ENCODE data around the gene HLA-DQB1.
"Not testable (repeated sequence)": the region's sequence is repeated elsewhere in the genome, so short reads cannot be mapped to it uniquely, and the experiment has no call there.

Gene HLA-DQB1

GRCh38 chr6:32666420-32667300 is at the start of gene HLA-DQB1:
Gene HLA-DQB1, minus strand, starts transcription at chr6:32666657. Its CDS starts 50 bp downstream, at chr6:32666607.
- peak; percentile 76 to 81 (median 79) for DNase-seq

- peak; percentile 37 to 61 (median 41) for DNase-seq
These were observed 46.8 kb upstream of the HLA-DQB1 start for GRCh38 chr6:32713241-32713640.

- no peak for DNase-seq
These were observed 43.2 kb upstream of the HLA-DQB1 start for GRCh38 chr6:32709625-32710024.

- not testable (repeated sequence) for DNase-seq
These were observed 38.7 kb upstream of the HLA-DQB1 start for GRCh38 chr6:32705164-32705563.

GRCh38 chr6:32703347-32703746 is 36.9 kb upstream of the HLA-DQB1 start:
- no peak for DNase-seq

GRCh38 chr6:32700391-32701040 is 34.1 kb upstream of the HLA-DQB1 start:
- peak; percentile 67 to 78 (median 68) for DNase-seq

- peak in 1 of 3 donors; percentile 45 for DNase-seq
These were observed 30.6 kb upstream of the HLA-DQB1 start for GRCh38 chr6:32697031-32697430.

- DNase-seq, result peak in 2 of 3 donors; percentile 67 to 73
These were observed 25.6 kb upstream of the HLA-DQB1 start for GRCh38 chr6:32692019-32692418.

GRCh38 chr6:32689531-32690501 is 23.4 kb upstream of the HLA-DQB1 start:
- no peak for DNase-seq

- DNase-seq, result peak; percentile 26 to 48 (median 38)
These were observed 19.1 kb upstream of the HLA-DQB1 start for GRCh38 chr6:32685603-32686002.

- DNase-seq, result no peak
These were observed 17.8 kb upstream of the HLA-DQB1 start for GRCh38 chr6:32684246-32684645.

- no peak for DNase-seq
These were observed 13.6 kb upstream of the HLA-DQB1 start for GRCh38 chr6:32680055-32680454.

GRCh38 chr6:32679492-32679891 is 13.0 kb upstream of the HLA-DQB1 start:
- DNase-seq, result peak in 2 of 3 donors; percentile 60 to 67

- not testable (repeated sequence) for DNase-seq
These were observed 7.7 kb upstream of the HLA-DQB1 start for GRCh38 chr6:32674123-32674522.

GRCh38 chr6:32671908-32672307 is 5.5 kb upstream of the HLA-DQB1 start:
- not testable (repeated sequence) for DNase-seq

- no peak for DNase-seq
These were observed 3.4 kb upstream of the HLA-DQB1 start for GRCh38 chr6:32669893-32670292.

GRCh38 chr6:32669240-32669639 is 2.8 kb upstream of the HLA-DQB1 start:
- DNase-seq, result no peak

GRCh38 chr6:32668226-32668747 is 1.8 kb upstream of the HLA-DQB1 start:
- DNase-seq, result peak; percentile 87 to 91 (median 90)

GRCh38 chr6:32665661-32666060 is 796 bp downstream of the HLA-DQB1 start:
- DNase-seq, result peak in 2 of 3 donors; percentile 20 to 26

- peak; percentile 84 to 90 (median 84) for DNase-seq
These were observed 1.6 kb downstream of the HLA-DQB1 start for GRCh38 chr6:32664827-32665362.

GRCh38 chr6:32664354-32664753 is 2.1 kb downstream of the HLA-DQB1 start:
- no peak for DNase-seq

- no peak for DNase-seq
These were observed 3.6 kb downstream of the HLA-DQB1 start for GRCh38 chr6:32662836-32663235.

Measured in suppressor macrophage treated with lipopolysaccharide for 1 hour (primary cell).